GM18868 (cell line): ENCODE measurements around the gene JMJD1C.
A peak's percentile ranks its signal among the peaks of the same experiment; 100 is the strongest.
"Not testable (repeated sequence)": the region's sequence is repeated elsewhere in the genome, so short reads cannot be mapped to it uniquely, and the experiment has no call there.

Source experiments
- ATAC-seq: cut with Tn5 transposase; IDR thresholded peaks from one replicate; pipeline ENCODE4 v1.9.1; 2021; ENCODE audit warnings: mild to moderate bottlenecking, moderate library complexity; ENCODE audit not compliant: unreplicated experiment

The JMJD1C gene

GRCh38 chr10:63308628-63309027, 157.1 kb downstream of the JMJD1C start:
- no peak for ATAC-seq

GRCh38 chr10:63304146-63304545, 161.6 kb downstream of the JMJD1C start:
- no peak for ATAC-seq

DNA sequence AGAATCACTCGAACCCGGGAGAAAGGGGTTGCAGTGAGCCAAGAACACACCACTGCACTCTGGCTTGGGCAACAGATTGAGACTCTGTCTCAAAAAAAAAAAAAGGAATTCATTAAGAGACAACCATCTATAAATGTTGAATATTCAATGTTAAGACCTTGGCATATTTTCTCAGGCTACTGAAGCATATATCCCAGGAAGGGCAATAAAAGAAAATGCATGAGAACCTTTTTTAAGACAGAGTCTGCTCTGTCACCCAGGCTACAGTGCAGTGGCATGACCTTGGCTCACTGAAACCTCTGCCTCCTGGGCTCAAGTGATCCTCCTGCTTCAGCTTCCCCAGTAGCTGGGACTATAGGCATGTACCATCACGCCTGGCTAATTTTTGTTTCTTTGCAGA, 165.0 kb downstream of the JMJD1C start:
- ATAC-seq: no peak

DNA sequence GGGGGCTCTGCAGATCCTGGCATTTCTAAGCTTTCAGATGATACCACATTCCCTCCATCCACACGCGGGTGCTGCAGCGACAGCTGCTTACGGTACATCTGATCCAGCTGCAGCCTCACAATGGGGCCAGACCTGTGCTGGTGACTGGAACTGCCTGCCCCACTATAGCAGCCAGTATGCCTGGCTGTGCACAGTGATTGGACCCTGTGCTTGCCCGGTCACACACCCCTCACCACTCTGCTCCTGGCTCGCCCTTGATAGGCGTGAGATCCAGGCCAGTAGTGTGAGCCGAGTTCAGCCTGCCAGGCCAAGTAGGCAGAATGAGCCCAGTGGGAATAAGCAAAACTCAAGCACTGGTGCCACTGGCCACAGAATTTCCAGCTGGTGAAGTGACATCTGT, 167.8 kb downstream of the JMJD1C start:
- no peak for ATAC-seq

DNA sequence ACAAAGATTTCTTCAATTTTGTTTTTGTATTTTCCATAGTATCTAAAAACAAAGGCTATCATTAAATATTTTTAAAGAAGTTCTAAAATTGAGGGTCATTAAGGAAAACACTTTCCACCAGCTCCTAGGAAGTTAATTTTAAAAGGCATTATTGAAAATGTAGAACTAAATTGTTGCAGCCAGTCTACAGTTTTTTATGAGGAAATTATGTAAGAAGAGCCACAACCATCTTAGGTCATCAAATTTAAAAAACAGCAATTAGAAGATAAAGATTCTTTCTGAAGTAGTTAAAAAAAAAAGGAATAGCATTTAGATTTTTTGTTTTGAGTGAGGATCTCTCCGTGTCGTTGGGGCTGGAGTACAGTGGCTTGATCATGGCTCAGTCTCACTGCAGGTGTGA, 171.0 kb downstream of the JMJD1C start:
- ATAC-seq: no peak

- ATAC-seq: not testable (repeated sequence)
Measured at GRCh38 chr10:63292847-63293246, 172.9 kb downstream of the JMJD1C start.

- no peak for ATAC-seq
Measured at GRCh38 chr10:63288170-63288569, 177.6 kb downstream of the JMJD1C start.

GRCh38 chr10:63286754-63287264, 179.0 kb downstream of the JMJD1C start:
- peak; percentile 79 for ATAC-seq

DNA sequence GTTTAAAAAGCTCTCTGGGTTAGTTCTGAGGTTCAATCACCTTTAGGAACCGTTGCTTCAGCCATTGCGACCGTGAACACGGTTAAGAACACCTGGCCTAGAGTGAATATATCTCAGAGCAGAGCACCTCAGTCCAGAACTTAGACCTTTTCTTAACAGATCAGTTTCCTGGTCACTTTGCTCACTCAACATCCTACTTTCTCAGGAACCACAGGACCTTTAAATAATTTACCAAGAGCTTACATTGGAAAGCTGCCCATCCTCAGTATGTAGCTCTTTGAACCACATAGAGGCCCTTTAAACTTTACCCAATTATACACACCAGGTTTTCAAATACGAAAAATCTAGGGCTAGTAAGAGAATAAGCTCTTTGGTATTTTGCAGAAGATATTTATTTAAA, 179.4 kb downstream of the JMJD1C start:
- ATAC-seq: peak; percentile 44

GRCh38 chr10:63283901-63284300, 181.9 kb downstream of the JMJD1C start:
- not testable (repeated sequence) for ATAC-seq

- ATAC-seq: no peak
Measured at GRCh38 chr10:63283093-63283492, 182.7 kb downstream of the JMJD1C start.

DNA sequence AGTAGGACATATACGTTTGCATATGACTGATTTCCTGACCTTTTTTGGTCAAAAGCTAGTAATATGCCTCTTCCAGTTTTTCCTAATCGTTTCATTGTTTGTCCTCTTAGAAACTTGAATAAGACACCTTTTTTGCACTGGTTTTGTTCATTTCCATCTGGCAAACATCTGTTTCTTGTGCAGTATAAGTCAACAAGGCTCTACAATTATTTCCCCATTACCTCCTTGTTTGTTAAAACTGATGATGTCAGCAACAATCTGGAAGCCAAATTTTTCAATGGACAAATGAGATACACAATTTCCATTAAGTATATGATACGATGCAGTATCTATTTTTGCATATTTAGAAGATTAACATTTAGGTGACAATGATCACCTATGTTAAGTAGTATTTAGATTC, 183.8 kb downstream of the JMJD1C start:
- ATAC-seq: no peak

DNA sequence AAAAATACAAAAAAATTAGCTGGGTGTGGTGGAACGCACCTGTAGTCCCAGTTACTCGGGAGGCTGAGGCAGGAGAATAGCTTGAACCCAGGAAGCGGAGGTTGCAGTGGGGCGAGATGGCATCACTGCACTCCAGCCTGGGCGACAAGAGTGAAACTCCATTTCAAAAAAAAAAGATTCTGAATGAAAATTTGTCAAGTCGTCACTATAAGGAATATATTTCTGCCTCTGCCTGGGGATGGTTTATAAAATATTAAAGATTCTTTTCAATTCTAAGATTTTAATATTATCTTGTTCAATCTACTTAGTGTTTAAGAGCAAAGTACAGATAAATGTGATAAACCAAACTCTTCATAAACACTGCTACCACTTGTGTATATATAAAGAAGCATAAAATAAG, 185.4 kb downstream of the JMJD1C start:
- ATAC-seq: no peak

GRCh38 chr10:63275094-63275493, 190.7 kb downstream of the JMJD1C start:
- ATAC-seq: no peak

DNA sequence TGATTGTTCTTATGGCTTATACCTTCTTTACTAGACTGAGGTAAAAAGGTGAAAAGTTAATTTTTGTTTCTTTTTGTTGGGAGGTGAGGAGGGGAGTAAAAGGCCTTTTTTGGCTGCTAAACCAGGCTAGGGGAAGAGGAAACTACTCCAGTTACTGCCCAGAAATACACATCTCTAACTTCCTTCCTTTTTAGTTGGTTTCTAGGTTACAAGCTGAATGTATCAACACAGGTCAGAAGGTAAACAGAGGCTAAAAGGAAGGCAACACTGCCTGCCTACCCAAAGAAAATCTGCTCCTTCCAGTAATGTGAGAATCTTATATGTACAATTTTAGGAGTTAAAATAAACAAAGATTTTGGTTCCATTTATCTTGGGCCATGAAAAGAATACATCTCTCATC, 192.2 kb downstream of the JMJD1C start:
- no peak for ATAC-seq

DNA sequence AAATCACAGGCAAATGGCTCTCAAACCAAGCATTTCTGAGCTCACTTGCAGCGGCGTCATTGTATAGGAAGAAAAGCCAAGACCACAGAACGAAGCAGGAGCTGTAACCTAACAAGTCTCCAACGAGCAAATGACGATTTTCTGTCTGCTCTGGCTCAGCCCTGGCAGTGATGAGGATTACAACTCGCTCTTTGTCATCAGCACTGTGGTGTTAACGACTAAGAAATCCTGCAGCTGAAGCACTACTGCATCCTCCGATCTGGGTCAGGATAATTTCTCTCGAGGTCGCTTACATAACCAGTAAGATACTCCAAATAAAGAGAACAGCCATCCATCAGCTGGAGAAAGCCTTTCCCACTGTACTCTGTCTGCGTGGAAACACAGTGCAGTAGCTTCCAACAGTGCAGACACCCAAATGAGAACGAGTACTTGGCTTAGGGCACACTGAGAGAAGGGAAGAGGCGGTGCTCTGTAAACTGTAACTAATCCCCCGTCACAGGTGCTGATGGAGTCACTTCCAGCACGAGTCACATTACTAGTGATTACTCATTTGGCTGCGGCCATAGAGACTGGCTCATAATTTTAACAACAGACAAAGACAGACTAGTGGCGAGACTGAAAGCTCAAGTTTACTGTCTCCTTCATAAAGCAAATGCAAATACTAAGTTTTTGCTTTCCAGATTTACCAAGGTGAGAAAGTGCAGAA, 196.8 kb downstream of the JMJD1C start:
- peak; percentile 95 for ATAC-seq

DNA sequence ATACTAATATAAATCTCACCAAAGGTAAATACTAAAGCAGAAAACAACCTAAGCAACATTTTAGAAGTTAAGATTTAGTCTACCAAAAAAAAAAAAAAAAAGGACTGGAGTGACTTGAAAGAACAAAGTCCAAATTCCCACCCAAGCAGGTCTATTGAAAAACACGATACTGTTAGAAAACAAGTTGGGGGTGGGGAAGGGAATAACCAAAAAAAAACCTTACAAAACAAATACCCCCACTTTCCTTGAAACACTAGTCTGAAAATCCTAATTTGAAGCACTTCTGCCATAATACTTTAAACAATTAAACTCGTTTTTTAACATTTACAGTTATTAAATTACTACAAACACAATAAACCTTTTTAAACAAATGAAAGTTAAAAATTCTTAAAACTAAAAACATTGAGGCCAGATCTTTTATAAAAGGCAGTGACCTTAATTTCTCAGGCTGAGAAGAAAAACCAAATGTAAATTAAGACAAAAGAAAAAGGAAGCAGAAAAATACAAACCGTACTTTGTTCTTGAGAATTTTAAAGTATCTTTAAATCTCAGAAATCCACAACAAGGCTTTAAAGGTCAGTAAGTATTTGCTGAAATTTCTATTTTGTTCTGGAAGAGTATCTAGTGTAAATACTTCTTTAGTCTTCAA, 197.5 kb downstream of the JMJD1C start:
- no peak for ATAC-seq

DNA sequence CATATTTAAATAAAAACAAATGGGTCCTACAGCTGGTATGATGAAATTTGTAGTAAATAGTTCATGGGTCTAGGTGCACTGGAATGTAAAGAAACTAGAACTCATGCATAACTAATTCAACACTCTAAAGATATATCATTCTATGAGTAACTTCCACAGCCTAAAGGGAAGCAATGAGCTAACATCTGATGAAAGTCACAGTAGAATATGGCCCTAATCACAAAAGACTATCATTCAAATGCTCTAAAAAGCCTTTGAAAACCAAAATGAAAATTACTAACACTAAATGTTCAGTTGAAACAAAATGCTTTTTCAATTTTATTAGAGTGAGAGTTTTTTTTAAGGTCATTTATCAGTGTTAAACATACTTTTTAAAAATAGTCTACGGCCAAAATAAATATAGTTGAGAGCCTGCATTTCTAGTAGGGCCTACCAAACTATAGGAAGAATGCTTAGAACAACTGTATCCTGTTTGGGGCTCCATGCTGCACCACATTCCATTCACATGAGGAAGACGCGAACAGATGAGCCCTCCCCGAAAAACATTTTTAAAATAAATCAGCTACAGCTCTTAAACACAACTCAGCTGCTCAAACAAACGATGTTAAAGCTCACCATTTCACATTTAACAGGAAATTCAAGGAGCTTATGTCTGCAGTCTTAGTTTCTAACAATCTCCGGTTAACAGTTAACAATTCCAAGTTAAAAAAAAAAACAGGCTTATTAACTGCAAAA, 198.2 kb downstream of the JMJD1C start:
- peak; percentile 29 for ATAC-seq

GRCh38 chr10:63266391-63267316, 199.1 kb downstream of the JMJD1C start:
- ATAC-seq: no peak

DNA sequence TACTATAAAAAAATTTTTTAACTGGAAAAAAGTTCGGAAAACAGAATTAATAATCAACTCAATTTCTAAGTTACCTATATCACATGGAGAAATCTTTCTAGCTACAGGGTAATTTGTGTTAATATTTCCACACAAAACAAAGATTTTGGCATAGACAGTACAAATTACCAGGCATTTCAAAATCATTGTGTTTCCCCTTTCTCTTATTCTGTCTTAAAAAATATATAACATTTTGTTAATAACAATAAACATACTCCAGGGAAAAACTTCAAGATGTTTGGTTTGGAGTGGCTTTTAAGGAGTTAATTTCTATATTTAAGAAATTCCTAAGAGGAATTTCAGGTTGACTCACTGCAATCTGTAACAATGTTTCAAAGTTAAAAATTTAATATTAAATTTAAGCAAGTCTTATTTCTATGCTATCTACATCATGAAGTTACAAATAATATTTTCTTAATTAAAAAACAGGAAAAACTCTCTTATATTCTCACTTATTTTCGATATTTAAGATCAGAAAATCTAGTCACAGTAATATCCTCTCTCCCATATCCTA, 200.0 kb downstream of the JMJD1C start:
- ATAC-seq: no peak
